K562 (cell line): ENCODE data around the gene CAMK1D. TPM values are rescaled to one million over a fixed set of nuclear protein-coding genes. Genes with fewer than 3 reads are reported as not detected.

Source experiments
- ATAC-seq: fragments of 200-7000 bp; cut with Tn5 transposase; 3 replicates; pipeline ENCODE4 v1.9.1; 2020; ENCODE audit warnings: moderate library complexity
- BruUV-seq: library from RNA; stranded (reverse); fragments of 400-500 nt; replicated peaks from 2 replicates; lab custom pipeline; 2021; lab: Mats Ljungman, UMichigan
- CTCF ChIA-PET: fragments of 300-600 bp; formaldehyde crosslinking; extraction: SDS; loops from one replicate; lab custom pipeline; 2021; ENCODE audit warnings: low intra/inter-chr PET ratio; lab: Yijun Ruan, JAX
- POLR2A ChIA-PET: fragments of 300-600, 350-650 bp; sonication (Branson Sonifier 250); formaldehyde crosslinking; extraction: SDS; loops from one replicate; lab custom pipeline; 2021; ENCODE audit warnings: antibody characterized with exemption, inconsistent platforms; lab: Yijun Ruan, JAX
- DNase-seq, 4 experiments: peaks; one replicate each; pipeline versions ENCODE4 v3.0.0 to v3.0.0-alpha.2; 2011 to 2018; ENCODE audit warnings: low spot score in 3 of 4, mixed read lengths in 3 of 4; ENCODE audit errors: extremely low read depth in 1 of 4
- FAIRE-seq: peaks from 2 replicates; lab custom pipeline; 2011; peaks lifted over from hg19 to GRCh38; lab: Jason Lieb, UNC
- H2AFZ ChIP-seq: 2 replicates; pipeline ENCODE4 v1.6.0; 2011; ENCODE audit warnings: low read depth, low read length, control low read depth, inconsistent platforms
- H3K27ac ChIP-seq: fragments of 200-600 bp; 3 replicates; pipeline ENCODE4 v1.8.0; 2011; ENCODE audit warnings: low read depth, mild to moderate bottlenecking, control low read depth, inconsistent platforms, low read length, moderate library complexity, mixed read lengths; ENCODE audit errors: extremely low read depth
- H3K27me3 ChIP-seq, 2 experiments: fragments of 300-600 bp in 1 of 2; 2 replicates in 1 of 2; 3 replicates in 1 of 2; pipeline versions ENCODE4 v1.6.0 to v1.8.0; 2011; ENCODE audit warnings: inconsistent platforms in 2 of 2, low read length in 2 of 2, mild to moderate bottlenecking in 1 of 2, mixed read lengths in 1 of 2, moderate library complexity in 1 of 2; ENCODE audit not compliant: control insufficient read depth in 2 of 2, insufficient read depth in 2 of 2
- H3K36me3 ChIP-seq: fragments of 300-600 bp; 3 replicates; pipeline ENCODE4 v1.8.0; 2011; ENCODE audit warnings: mild to moderate bottlenecking, low read length, inconsistent platforms; ENCODE audit not compliant: control insufficient read depth, insufficient read depth
- H3K4me1 ChIP-seq, 2 experiments: fragments of 200-600 bp in 1 of 2; replicated peaks in 1 of 2; 2 replicates in 1 of 2; 3 replicates in 1 of 2; pipeline versions ENCODE4 v1.5.1 to v1.8.0; 2011; ENCODE audit warnings: inconsistent platforms in 2 of 2, low read length in 2 of 2, mild to moderate bottlenecking in 1 of 2, mixed read lengths in 1 of 2, moderate library complexity in 1 of 2; ENCODE audit not compliant: control insufficient read depth in 2 of 2, insufficient read depth in 2 of 2
- H3K4me2 ChIP-seq: 2 replicates; pipeline ENCODE4 v1.6.1; 2011; ENCODE audit warnings: low read length, control low read depth, inconsistent platforms, mixed read lengths; ENCODE audit not compliant: insufficient read depth
- H3K4me3 ChIP-seq: fragments of 200-600 bp; sonication (generic), shearing (Covaris generic); 2 replicates; pipeline ENCODE4 v1.5.1; 2016; ENCODE audit warnings: control low read depth, inconsistent platforms
- H3K79me2 ChIP-seq: fragments of 200-600 bp; 3 replicates; pipeline ENCODE4 v1.8.0; 2011; ENCODE audit warnings: low read length, inconsistent platforms; ENCODE audit not compliant: control insufficient read depth, insufficient read depth
- H3K9ac ChIP-seq, 2 experiments: 2 replicates each; pipeline versions ENCODE4 v1.6.0 to v1.6.1; 2011; ENCODE audit warnings: low read depth in 2 of 2, low read length in 2 of 2, control low read depth in 1 of 2, inconsistent platforms in 1 of 2, mild to moderate bottlenecking in 1 of 2, mixed read lengths in 1 of 2; ENCODE audit not compliant: insufficient read depth in 1 of 2
- H3K9me1 ChIP-seq: one replicate; pipeline ENCODE4 v1.6.0; 2011; ENCODE audit warnings: inconsistent platforms, mild to moderate bottlenecking, low read length, moderate library complexity; ENCODE audit not compliant: control insufficient read depth, insufficient read depth
- H3K9me3 ChIP-seq: replicated peaks from 2 replicates; pipeline ENCODE4 v1.5.1; 2011; ENCODE audit warnings: low read depth, low read length, inconsistent platforms; ENCODE audit not compliant: control insufficient read depth, insufficient read depth
- H4K20me1 ChIP-seq: replicated peaks from 2 replicates; pipeline ENCODE4 v1.6.1; 2011; ENCODE audit warnings: low read length, inconsistent platforms, mixed read lengths; ENCODE audit not compliant: control insufficient read depth, insufficient read depth
- BCL6 ChIP-seq: fragments of 250-450 bp; sonication (Bioruptor Pico); IDR thresholded peaks from 2 replicates; pipeline ENCODE4 v1.4.0; 2020
- ETS2 ChIP-seq: IDR thresholded peaks from 2 replicates; pipeline ENCODE4 v1.6.1; 2016; ENCODE audit warnings: borderline replicate concordance, missing genetic modification characterization, mild to moderate bottlenecking, moderate library complexity, missing compliant biosample characterization; ENCODE audit not compliant: poor library complexity, severe bottlenecking
- SRSF7 ChIP-seq: fragments of 200-400 bp; formaldehyde crosslinking; optimal IDR thresholded peaks from 2 replicates; pipeline ENCODE3; 2017; ENCODE audit warnings: mild to moderate bottlenecking, low read depth, low read length
- ZNF408 ChIP-seq: fragments of 250-450 bp; sonication (Bioruptor Pico); IDR thresholded peaks from 2 replicates; pipeline ENCODE4 v1.4.0; 2020; ENCODE audit warnings: low read depth, mild to moderate bottlenecking, moderate library complexity
- WGBS: fragments of 100-300 bp; shearing (Covaris generic); methylation state at CpG from one replicate; pipeline ENCODE4 v1.1.6; 2016; ENCODE audit warnings: low coverage, mixed read lengths; ENCODE audit not compliant: insufficient coverage; ENCODE audit errors: missing lambda C conversion rate; 5-methylcytosine and 5-hydroxymethylcytosine counted together
- in situ Hi-C: fragments of 300-500 bp; cut with MboI; formaldehyde crosslinking; loops from 4 replicates; pipeline ENCODE4 v1.15.0; 2018; ENCODE audit warnings: inconsistent platforms, mixed read lengths
- intact Hi-C: fragments of 100-400 bp; cut with micrococcal nuclease; formaldehyde crosslinking; loops from 2 replicates; pipeline ENCODE4 v1.14.2; 2022
- polyA plus RNA-seq, 8 experiments: library from polyadenylated mRNA; depleted of rRNA in 4 of 8; stranded (reverse) in 5 of 8; unstranded in 3 of 8; fragments of >200 nt; fragmentation: Nextera tagmentation in 2 of 8; fragmentation: Illumina TruSeq in 1 of 8; extraction: Ambion mirVana in 2 of 8; extraction: Trizol in 1 of 8; gene quantifications; 2 replicates each; pipeline versions ENCODE4 v1.2.1 to v1.2.3, GENCODE V29; 2011 to 2014; ENCODE audit warnings: inconsistent platforms in 1 of 8, missing spikeins in 1 of 8
- total RNA-seq, 7 experiments: library from RNA; depleted of rRNA in 6 of 7; stranded (reverse); fragments of >200 nt in 6 of 7; fragmentation: Illumina TruSeq in 2 of 7; extraction: Trizol in 2 of 7; gene quantifications; 2 replicates each; pipeline versions ENCODE4 v1.2.1 to v1.2.3, GENCODE V29; 2011 to 2021; ENCODE audit warnings: low replicate concordance in 1 of 7
- TF ChIP-seq, protein P1 (sequence below): sonication (generic); formaldehyde crosslinking; IDR thresholded peaks from 2 replicates; pipeline ENCODE4 v1.8.0; 2023; ENCODE audit warnings: mild to moderate bottlenecking, missing genetic modification reagents
- TF ChIP-seq, protein P2 (sequence below): fragments of 450-650 bp; IDR thresholded peaks from 2 replicates; pipeline ENCODE4 v1.7.0; 2016; ENCODE audit warnings: borderline replicate concordance
- TF ChIP-seq, protein P3 (sequence below): IDR thresholded peaks from 2 replicates; pipeline ENCODE4 v1.6.1; 2011; ENCODE audit not compliant: insufficient read length; ENCODE audit errors: extremely low read depth
- TF ChIP-seq, protein P4 (sequence below): fragments of 200-800 bp; sonication (Bioruptor generic); IDR thresholded peaks from 2 replicates; pipeline ENCODE4 v1.6.1; 2016; ENCODE audit warnings: missing genetic modification characterization, missing compliant biosample characterization

The CAMK1D gene
- total and polyA plus RNA-seq, 9 of the 15 experiments (the other 6 are each of a cell fraction or from before 2014, with no cell fraction given): 0.12 to 0.24 (median 0.20) TPM; not detected in 5

DNA sequence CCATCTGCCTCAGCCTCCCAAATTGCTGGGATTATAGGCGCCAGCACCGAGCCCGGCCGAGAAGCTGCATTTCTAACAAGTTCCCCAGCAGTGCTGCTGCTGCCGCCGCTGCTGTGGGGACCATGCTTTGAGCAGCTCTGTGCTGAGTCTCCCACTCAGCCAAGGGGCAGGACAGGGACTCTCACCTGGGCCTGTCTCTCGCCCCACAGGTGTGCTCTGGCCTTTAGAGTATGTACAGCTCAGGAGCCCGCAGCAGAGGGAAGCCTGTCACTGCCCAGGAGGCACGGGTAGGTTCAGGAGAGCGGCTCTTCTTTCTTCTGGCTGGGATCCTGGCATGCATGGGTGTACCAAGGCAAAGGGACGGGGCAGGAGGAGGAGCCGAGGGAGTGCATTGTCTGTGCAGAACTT is 130.1 kb downstream of the CAMK1D start (continued):
- TF ChIP-seq, protein P1, sequence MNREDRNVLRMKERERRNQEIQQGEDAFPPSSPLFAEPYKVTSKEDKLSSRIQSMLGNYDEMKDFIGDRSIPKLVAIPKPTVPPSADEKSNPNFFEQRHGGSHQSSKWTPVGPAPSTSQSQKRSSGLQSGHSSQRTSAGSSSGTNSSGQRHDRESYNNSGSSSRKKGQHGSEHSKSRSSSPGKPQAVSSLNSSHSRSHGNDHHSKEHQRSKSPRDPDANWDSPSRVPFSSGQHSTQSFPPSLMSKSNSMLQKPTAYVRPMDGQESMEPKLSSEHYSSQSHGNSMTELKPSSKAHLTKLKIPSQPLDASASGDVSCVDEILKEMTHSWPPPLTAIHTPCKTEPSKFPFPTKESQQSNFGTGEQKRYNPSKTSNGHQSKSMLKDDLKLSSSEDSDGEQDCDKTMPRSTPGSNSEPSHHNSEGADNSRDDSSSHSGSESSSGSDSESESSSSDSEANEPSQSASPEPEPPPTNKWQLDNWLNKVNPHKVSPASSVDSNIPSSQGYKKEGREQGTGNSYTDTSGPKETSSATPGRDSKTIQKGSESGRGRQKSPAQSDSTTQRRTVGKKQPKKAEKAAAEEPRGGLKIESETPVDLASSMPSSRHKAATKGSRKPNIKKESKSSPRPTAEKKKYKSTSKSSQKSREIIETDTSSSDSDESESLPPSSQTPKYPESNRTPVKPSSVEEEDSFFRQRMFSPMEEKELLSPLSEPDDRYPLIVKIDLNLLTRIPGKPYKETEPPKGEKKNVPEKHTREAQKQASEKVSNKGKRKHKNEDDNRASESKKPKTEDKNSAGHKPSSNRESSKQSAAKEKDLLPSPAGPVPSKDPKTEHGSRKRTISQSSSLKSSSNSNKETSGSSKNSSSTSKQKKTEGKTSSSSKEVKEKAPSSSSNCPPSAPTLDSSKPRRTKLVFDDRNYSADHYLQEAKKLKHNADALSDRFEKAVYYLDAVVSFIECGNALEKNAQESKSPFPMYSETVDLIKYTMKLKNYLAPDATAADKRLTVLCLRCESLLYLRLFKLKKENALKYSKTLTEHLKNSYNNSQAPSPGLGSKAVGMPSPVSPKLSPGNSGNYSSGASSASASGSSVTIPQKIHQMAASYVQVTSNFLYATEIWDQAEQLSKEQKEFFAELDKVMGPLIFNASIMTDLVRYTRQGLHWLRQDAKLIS: no peak
- TF ChIP-seq ETS2: no peak
- TF ChIP-seq, protein P2, sequence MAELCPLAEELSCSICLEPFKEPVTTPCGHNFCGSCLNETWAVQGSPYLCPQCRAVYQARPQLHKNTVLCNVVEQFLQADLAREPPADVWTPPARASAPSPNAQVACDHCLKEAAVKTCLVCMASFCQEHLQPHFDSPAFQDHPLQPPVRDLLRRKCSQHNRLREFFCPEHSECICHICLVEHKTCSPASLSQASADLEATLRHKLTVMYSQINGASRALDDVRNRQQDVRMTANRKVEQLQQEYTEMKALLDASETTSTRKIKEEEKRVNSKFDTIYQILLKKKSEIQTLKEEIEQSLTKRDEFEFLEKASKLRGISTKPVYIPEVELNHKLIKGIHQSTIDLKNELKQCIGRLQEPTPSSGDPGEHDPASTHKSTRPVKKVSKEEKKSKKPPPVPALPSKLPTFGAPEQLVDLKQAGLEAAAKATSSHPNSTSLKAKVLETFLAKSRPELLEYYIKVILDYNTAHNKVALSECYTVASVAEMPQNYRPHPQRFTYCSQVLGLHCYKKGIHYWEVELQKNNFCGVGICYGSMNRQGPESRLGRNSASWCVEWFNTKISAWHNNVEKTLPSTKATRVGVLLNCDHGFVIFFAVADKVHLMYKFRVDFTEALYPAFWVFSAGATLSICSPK: no peak

DNA sequence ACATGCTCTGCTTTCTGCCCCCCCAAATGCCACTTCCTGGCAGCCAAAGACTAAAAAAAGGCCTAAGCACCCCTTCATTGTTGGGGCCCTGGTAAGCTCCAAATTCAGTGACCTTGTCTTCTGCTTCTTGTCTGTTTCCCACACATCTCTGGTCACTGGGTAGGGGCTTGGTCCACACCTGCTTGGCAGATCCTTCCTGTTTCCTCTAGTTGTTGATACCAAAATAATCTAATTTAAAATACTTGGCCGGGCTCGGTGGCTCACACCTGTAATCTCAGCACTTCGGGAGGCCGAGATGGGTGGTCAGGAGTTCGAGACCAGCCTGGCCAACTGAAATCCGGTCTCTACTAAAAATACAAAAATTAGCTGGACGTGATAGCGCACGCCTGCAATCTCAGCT is 130.6 kb downstream of the CAMK1D start:
- ChIA-PET POLR2A (interaction anchor here (1.2 kb wide), 1 partner anchor 9 kb away, joined by 3 read pairs; no protein-coding TSS in a partner anchor), CTCF (no interaction called here)
- in situ Hi-C loops (no loop called here), intact Hi-C loops (no loop called here)
- no peak overlapping the region for H2AFZ ChIP-seq
- 1% methylated on average over 9 of the region's 9 CpGs for WGBS
- BruUV-seq: no TSS peak
- H4K20me1 ChIP-seq: no peaks in the 10 kb centered on the region
- no peaks in the 10 kb centered on the region for H3K9me3 ChIP-seq
- no peak for DNase-seq
- FAIRE-seq: no peak
- H3K9ac ChIP-seq: no peak overlapping the region
- H3K4me3 ChIP-seq: no peak overlapping the region
- no peaks in the 10 kb centered on the region for H3K36me3 ChIP-seq
- no peak overlapping the region for H3K27ac ChIP-seq
- H3K27me3 ChIP-seq: peaks cover 8 to 50% of the 10 kb centered on the region in 2 experiments
- no peak for ATAC-seq
- peaks cover 0 to under 1% of the 10 kb centered on the region in 2 experiments; a peak in 1 of 5 replicates for H3K4me1 ChIP-seq
- H3K79me2 ChIP-seq: no peaks in the 10 kb centered on the region
- no peak overlapping the region for H3K4me2 ChIP-seq
- no peaks in the 10 kb centered on the region for H3K9me1 ChIP-seq
- TF ChIP-seq ZNF408 (no peak), BCL6 (CRISPR knock-in tag) (no peak), SRSF7 (no peak)
- TF ChIP-seq, protein P3, sequence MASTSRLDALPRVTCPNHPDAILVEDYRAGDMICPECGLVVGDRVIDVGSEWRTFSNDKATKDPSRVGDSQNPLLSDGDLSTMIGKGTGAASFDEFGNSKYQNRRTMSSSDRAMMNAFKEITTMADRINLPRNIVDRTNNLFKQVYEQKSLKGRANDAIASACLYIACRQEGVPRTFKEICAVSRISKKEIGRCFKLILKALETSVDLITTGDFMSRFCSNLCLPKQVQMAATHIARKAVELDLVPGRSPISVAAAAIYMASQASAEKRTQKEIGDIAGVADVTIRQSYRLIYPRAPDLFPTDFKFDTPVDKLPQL: no peak
- TF ChIP-seq, protein P4, sequence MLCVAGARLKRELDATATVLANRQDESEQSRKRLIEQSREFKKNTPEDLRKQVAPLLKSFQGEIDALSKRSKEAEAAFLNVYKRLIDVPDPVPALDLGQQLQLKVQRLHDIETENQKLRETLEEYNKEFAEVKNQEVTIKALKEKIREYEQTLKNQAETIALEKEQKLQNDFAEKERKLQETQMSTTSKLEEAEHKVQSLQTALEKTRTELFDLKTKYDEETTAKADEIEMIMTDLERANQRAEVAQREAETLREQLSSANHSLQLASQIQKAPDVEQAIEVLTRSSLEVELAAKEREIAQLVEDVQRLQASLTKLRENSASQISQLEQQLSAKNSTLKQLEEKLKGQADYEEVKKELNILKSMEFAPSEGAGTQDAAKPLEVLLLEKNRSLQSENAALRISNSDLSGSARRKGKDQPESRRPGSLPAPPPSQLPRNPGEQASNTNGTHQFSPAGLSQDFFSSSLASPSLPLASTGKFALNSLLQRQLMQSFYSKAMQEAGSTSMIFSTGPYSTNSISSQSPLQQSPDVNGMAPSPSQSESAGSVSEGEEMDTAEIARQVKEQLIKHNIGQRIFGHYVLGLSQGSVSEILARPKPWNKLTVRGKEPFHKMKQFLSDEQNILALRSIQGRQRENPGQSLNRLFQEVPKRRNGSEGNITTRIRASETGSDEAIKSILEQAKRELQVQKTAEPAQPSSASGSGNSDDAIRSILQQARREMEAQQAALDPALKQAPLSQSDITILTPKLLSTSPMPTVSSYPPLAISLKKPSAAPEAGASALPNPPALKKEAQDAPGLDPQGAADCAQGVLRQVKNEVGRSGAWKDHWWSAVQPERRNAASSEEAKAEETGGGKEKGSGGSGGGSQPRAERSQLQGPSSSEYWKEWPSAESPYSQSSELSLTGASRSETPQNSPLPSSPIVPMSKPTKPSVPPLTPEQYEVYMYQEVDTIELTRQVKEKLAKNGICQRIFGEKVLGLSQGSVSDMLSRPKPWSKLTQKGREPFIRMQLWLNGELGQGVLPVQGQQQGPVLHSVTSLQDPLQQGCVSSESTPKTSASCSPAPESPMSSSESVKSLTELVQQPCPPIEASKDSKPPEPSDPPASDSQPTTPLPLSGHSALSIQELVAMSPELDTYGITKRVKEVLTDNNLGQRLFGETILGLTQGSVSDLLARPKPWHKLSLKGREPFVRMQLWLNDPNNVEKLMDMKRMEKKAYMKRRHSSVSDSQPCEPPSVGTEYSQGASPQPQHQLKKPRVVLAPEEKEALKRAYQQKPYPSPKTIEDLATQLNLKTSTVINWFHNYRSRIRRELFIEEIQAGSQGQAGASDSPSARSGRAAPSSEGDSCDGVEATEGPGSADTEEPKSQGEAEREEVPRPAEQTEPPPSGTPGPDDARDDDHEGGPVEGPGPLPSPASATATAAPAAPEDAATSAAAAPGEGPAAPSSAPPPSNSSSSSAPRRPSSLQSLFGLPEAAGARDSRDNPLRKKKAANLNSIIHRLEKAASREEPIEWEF (CRISPR knock-in tag): no peak
